Superior temporal gyrus (tissue), 1 donor: ENCODE data around the gene SORBS2.
A peak's percentile ranks its signal among the peaks of the same experiment; 100 is the strongest.
"Not testable (repeated sequence)": the region's sequence is repeated elsewhere in the genome, so short reads cannot be mapped to it uniquely, and the experiment has no call there.

Experiments used
- DNase-seq: peaks from one replicate; pipeline ENCODE4 v3.0.0-alpha.2; 2016; ENCODE audit errors: extremely low spot score

Gene SORBS2

DNA sequence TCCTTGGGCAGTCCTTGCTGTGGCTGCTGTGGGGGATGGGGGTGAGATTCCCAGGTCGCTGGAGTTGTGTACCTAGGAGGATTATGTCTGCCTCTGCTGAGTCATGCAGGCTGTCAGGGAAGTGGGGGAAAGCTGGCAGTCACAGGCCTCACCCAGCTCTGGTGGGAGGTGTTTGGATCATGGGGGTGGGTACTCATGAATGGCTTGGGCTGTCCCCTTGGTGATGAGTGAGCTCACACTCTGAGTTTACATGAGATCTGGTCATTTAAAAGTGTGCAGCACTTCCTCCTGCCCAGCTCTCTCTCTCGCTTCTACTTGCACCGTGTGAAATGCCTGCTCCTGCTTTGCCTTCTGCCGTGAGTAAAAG lies 252.1 kb downstream of the SORBS2 start:
- DNase-seq, result no peak

DNA sequence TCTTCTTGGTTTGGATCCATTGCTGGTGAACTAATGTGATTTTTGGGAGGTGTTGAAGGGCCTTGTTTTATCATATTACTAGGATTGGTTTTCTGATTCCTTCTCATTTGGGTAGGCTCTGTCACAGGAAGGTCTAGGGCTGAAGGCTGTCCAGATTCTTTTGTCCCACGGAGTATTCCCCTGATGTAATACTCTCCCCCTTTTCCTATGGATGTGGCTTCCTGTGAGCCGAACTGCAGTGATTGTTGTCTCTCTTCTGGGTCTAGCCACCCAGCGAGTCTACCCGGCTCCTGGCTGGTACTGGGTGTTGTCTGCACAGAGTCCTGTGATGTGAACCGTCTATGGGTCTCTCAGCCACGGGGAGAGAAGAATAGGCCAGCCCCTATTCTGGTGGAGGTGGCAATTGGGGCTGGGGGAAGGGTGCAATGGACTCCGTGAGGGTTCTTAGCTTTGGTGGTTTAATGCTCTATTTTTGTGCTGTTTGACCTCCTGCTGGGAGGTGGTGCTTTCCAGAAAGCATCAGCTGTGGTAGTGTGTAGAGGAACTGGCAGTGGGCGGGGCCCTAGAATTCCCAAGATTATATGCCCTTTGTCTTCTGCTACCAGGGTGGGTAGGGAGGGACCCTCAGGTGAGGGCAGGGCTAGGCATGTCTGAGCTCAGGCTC lies 252.6 kb downstream of the SORBS2 start:
- not testable (repeated sequence) for DNase-seq

DNA sequence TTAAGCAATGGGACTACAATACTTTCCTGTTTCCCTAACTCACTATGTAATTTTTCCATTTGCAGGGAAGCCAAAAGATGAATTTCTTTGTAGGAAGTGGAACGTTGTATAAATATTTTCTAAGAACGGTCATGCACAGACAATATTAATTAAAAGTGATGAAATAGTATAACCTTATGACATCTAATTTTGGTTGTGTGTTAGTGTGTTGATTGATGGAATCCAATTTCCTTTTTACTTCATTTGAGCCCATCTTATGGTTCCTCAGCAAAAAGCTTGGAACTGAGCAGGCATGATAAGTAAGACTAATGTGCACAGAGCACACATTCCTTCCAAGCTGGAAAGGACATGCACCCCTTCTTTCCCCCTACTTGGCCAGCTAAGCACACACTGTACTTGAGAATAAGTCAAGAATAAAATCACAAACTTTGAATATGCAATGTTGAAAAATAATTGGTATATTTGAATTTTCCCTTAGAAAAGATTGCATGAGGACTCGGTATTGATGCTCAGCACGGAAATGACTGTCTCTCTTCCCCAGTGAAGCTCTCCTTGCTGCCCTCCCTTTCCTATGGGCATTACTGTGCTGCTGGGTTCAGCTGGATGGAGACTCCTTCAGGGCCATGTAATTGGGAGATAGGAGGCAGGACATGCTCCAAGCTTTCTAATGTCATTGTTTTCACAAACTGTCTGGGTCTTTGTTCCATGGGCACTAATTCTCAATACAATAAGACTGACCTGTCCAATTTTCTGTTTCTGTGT lies 257.4 kb downstream of the SORBS2 start:
- DNase-seq, result no peak

DNA sequence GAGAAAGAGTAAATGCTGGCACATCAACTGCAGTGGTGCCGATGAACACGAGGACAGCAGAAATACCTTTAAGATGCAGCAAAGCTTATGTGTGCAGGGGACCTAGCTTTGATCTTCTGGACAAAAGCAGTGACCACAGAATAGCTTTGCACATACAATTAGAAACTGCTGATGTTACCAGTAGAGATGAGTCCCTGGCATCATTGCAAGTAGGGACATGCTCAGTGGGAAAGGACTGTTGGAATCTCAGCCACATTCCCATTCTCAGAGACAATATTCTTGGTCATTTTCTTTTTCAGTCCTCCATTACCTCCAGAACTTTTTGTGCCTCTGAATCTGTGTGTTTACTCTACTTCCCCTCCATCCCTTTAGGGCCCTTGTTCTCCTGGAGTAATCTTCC lies 259.7 kb downstream of the SORBS2 start:
- DNase-seq, result no peak

DNA sequence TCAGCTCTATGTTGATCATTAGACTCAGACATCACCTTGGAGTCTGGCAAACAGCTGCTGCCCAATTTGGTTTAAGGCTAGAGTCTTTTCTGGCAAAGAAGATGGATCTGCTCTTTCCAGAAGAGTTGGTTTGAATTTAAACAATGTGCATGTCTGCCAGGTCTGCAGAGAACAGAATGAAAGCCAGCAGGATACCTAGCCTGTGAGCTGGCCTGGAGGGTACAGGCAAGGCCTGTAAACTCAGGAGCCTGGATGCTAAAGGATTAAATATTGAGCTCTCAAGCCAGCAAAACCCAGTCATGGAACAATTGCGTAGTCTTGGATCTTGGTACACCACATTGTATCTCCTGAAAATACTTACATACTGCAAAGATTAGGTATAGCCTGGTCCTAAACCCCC lies 261.1 kb downstream of the SORBS2 start:
- no peak for DNase-seq

DNA sequence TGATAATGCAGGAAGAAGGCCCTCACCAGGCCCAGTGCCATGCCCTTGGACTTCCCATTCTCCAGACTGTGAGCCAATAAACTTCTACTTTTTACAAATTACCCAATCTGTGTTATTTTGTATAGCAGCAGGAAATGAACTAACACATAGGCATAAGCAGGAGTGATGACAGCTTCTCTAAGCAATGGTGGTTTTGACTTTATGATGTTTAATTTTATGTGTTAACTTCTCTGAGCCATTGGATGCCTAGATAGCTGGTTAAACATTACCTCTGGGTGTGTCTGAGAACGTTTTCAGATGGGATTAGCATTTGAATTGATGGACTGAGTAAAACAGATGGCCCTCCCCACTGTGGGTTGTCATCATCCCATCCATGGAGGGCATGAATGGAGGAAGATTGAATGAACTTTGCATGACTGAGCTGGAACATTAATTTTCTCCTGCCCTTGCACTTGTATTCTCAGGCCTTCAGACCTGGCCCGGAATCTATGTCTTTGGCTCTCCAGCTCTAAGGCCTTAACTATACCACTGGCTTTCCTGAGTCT lies 262.8 kb downstream of the SORBS2 start:
- DNase-seq, result no peak

DNA sequence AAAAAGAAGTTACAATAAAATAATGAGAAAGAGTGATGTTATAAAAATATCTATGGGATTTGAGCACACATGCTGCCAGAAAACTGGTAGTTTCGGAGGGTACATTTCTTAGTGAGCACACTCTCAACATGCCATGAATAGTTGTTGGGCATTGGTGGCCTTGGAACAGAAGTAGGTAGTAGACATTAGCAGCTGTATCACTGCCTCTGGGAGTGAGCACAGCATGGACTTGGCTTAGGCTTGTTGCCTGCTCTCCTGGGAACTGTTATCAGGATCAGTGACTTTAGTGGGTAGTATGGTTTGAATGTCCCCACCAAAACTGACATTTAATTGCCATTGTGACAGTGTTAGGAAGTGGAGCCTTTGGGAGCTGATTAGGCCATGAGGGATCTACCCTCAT lies 263.4 kb downstream of the SORBS2 start:
- no peak for DNase-seq

DNA sequence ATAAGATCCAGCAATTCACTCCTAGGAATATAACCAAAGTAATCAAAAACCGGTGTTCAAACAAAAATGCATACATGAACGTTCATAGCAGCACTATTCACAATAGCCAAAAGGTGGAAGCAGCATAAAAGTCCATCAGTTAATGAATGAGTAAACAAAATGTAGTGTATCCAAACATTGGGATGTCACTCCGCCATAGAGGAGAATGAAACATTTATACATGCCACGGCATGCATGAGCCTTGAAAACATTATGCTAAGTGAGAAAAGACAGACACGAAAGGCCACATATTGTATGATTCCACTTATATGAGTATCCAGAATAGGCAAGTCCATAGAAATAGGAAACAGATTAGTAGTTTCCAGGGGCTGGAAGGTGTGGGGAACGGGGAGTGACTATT lies 265.7 kb downstream of the SORBS2 start:
- DNase-seq, result no peak

DNA sequence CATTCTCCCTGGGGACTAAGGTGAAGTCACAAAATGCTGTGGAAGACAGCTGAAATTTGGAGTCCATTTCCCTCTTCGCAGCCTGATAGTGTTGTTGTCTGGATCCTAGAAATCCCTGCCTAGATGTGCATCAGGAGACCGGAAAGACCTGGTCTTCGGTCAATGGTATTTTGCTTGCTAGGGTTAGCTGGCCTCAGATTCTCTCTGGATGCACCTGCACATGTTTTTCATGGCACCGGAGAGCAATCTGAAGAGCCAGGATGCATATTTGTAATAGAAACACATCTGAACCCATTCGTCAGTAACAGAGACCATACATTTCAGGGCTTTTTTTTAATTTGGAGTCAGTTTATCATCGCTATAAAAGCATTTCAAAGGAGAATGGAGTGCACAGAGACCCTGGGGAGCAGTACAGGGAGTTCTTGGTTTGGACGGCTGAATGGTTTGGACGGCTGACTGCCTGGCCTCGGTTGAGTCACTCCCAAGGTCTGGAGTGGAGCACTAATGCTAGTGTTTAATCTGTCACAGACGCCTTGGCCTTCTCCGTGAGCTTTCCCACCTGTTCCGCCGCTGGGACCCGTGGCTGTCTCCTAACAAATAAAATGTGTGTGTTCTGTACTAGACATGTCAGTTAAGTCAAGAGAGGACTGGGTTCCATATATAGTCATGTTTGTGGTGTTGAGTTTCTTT lies 269.2 kb downstream of the SORBS2 start:
- DNase-seq, result no peak

DNA sequence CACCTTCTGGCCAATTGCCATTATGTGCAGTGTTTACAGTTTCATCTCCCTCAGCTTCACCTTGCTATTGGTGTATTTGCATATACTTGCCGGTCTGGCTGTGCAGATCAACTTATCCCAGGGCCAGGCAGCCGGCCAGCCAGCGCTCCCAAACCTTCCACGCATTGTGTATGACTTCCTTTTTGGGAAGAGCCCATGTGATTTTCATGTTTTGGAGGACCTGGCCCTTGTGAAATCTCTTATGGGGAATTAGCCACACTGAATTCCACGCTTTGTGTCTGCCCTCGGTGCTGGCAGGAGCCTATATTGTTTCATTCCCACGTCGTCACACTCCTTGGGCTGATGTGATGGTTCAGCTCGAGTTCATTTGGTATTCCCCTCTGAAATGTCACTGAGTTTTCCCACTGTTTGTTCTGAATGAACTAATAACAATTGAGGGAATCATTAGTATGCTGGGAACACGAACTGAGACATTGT lies 270.7 kb downstream of the SORBS2 start:
- DNase-seq, result no peak

DNA sequence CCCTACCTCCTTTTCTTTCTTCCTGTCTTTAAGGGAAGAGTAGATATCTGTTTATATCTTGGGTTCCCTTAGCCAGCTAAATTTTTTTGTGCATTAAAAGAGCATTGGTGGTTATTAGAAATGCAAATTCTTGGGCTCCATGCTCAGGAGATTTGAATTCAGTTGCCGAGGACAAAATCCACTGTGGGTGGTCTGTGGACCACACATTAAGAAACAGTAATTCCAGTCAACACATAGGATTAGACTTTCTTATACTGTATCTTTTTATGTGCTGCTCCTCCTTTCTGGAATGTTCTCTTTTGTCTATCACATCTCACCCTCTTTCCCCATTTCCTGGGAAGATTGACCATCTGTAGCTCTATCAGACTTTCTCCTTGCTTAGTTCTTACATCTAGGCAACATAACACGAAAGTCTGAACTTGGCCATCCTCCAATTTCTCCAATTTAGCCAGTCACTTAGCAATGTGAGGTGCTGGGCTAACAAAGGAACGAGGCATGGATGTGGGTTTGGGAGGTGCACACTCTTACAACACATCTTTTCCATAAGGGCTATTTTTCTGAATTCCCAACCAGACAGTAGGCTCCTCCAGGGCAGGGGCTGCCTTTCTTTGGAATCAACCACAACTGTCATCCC lies 271.4 kb downstream of the SORBS2 start:
- DNase-seq, result no peak

DNA sequence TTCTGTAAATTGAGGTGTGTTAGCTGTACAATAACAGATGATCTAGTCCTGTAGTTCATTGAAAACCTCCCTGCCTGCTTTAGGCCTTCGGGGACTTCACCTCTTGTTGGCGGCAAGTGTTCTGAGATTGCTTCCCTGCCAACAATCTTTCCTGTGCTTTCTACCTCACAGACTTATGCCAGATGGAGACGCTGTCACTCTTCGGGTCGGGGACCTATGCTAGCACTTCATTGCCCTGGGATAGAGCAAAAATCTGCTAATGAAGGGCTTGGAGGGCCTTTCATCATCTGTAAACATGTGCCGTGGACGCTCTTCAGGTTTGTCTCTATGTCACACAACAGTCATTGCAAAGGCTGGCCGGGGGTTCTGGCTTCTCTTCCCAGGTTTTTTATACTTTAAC lies 272.0 kb downstream of the SORBS2 start:
- DNase-seq, result no peak

DNA sequence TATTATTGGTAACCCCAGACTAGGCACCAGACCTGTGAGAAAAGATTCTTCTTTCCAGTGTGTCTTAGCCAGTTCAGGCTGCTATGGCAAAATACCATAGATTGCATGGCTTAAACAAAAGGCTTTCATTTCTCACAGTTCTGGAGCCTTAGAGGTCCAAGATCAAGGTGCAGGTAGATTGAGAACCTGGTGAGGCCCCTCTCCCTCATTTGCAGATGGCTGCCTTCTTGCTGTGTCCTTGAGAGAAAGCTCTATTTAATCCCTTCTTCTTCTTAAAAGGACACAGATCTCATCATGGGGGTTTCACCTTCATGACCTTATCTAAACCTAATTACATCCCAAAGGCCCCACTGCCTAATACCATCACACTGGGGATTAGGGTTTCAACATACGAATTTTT lies 273.2 kb downstream of the SORBS2 start:
- DNase-seq, result no peak

DNA sequence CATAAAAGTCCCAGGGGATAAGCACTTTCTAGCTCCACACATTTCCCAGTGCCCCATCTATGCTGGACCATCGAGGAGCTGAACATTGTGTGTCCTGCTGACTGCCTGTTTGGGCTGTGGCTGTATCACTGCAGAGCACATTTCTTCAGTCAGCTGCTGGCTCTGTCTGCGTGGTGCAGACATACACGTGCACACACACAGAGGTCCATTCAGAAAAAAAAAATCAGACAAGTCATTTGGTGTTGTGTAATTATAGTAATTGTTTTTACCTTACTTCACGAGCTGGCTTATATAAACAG lies 275.6 kb downstream of the SORBS2 start:
- peak; percentile 52 for DNase-seq

DNA sequence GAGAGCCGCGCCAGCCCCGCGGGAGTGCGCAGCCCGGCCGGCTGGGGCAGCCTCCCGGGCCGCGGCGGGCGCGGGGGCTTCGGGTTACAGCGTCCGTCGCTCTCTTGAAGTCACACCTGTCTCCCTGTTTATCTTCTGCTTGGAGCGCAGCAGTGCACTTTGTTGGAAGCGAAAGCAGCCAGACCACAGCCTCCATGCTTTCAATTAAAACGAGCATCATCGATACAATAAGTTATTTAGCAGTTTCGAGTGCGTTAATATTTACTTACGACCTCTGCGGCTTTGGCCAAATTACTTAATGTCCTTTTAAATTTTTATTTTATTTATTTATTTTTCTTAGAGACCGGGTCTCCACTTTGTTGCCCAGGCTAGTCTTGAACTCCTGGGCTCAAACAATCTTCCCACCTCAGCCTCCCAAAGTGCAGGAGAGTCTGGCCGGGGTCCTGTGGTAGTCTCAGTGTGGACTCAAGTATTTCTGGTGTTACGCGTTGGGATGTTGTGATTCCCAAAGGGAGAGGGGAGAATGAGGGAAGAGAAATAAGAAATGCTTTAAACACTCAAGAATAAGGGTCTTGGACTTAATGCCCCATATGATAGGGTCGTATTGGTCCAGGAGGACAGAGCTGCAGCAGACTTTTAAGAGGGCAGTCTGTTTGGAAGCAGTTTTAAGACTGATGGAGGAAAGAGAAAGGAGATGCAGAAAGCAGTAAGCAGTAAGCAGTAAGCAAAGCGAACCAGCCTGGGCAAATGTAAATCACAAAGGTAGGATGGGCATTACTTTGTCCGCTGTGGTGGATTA lies 276.2 kb downstream of the SORBS2 start:
- DNase-seq, result no peak
